ENCODE measurements around the gene KCNN3. TPM values are rescaled to one million over a fixed set of nuclear protein-coding genes. Genes with fewer than 3 reads are reported as not detected.

The KCNN3 gene
- total RNA-seq, 3 donors from 2014 or later (not counting 1 experiment from before 2014, with no cell fraction given), result 0.05 to 0.95 TPM; not detected in 1

GRCh38 chr1:154835531-154836324, 34.4 kb downstream of the KCNN3 start:
- no peaks in the 10 kb centered on the region for H3K4me1 Mint-ChIP-seq
- Histone ChIP-seq H3K4me3 (ENCODE audit: low read length) (no peak overlapping the region), H3K36me3 (ENCODE audit: control insufficient read depth, insufficient read depth, low read length) (no peaks in the 10 kb centered on the region), H3K27ac (ENCODE audit: low read length) (no peak overlapping the region), H3K4me1 (ENCODE audit: control insufficient read depth, insufficient read depth, low read length) (no peaks in the 10 kb centered on the region), H3K27me3 (ENCODE audit: control insufficient read depth, insufficient read depth, low read length) (no peaks in the 10 kb centered on the region), H3K9me3 (ENCODE audit: control insufficient read depth, insufficient read depth, low read length) (no peaks in the 10 kb centered on the region)
- no peak for TF ChIP-seq CTCF (IDR thresholded peaks at IDR 0.05)
- DNase-seq (no peak), ATAC-seq (no peak)
- 85% methylated on average over 6 of the region's 6 CpGs for WGBS (ENCODE audit: insufficient coverage)
- H3K36me3 Mint-ChIP-seq, result no peaks in the 10 kb centered on the region
- no peaks in the 10 kb centered on the region for H3K9me3 Mint-ChIP-seq
- intact Hi-C loops (cut with micrococcal nuclease), result no loop called here
- H3K27me3 Mint-ChIP-seq (ENCODE audit: low read depth in 2 of 2), result peaks cover 3 to 7% of the 10 kb centered on the region in 2 donors
- H3K27ac Mint-ChIP-seq, result no peak overlapping the region
- H3K4me3 Mint-ChIP-seq, result no peak overlapping the region

- no peaks in the 10 kb centered on the region for H3K36me3 ChIP-seq (ENCODE audit: control insufficient read depth, insufficient read depth, low read length)
- Mint-ChIP-seq H3K9me3 (no peaks in the 10 kb centered on the region), H3K36me3 (no peaks in the 10 kb centered on the region), H3K4me3 (no peak overlapping the region), H3K4me1 (no peaks in the 10 kb centered on the region), H3K27me3 (ENCODE audit: low read depth in 2 of 2) (peaks cover 3 to 7% of the 10 kb centered on the region in 2 donors), H3K27ac (no peak overlapping the region)
- H3K4me1 ChIP-seq (ENCODE audit: control insufficient read depth, insufficient read depth, low read length), result no peaks in the 10 kb centered on the region
- no peak overlapping the region for H3K27ac ChIP-seq (ENCODE audit: low read length)
- H3K27me3 ChIP-seq (ENCODE audit: control insufficient read depth, insufficient read depth, low read length), result no peaks in the 10 kb centered on the region
- intact Hi-C loops (cut with micrococcal nuclease), result no loop called here
- no peaks in the 10 kb centered on the region for H3K9me3 ChIP-seq (ENCODE audit: control insufficient read depth, insufficient read depth, low read length)
- no peak for TF ChIP-seq CTCF (IDR thresholded peaks at IDR 0.05)
- ATAC-seq (no peak), DNase-seq (no peak)
- 84% methylated on average over 5 of the region's 5 CpGs for WGBS (ENCODE audit: insufficient coverage)
- no peak overlapping the region for H3K4me3 ChIP-seq (ENCODE audit: low read length)
Observed at GRCh38 chr1:154833841-154834240, 36.2 kb downstream of the KCNN3 start.

GRCh38 chr1:154833209-154833608, 36.9 kb downstream of the KCNN3 start:
- peaks cover 3 to 7% of the 10 kb centered on the region in 2 donors for H3K27me3 Mint-ChIP-seq (ENCODE audit: low read depth in 2 of 2)
- no peak for ATAC-seq
- H3K4me1 ChIP-seq (ENCODE audit: control insufficient read depth, insufficient read depth, low read length), result no peaks in the 10 kb centered on the region
- H3K27ac Mint-ChIP-seq, result no peak overlapping the region
- H3K4me1 Mint-ChIP-seq, result no peaks in the 10 kb centered on the region
- DNase-seq, result no peak
- intact Hi-C loops (cut with micrococcal nuclease), result no loop called here
- H3K9me3 Mint-ChIP-seq, result no peaks in the 10 kb centered on the region
- no peaks in the 10 kb centered on the region for H3K9me3 ChIP-seq (ENCODE audit: control insufficient read depth, insufficient read depth, low read length)
- no peak overlapping the region for H3K4me3 Mint-ChIP-seq
- 89% methylated on average over 9 of the region's 9 CpGs for WGBS (ENCODE audit: insufficient coverage)
- no peaks in the 10 kb centered on the region for H3K36me3 ChIP-seq (ENCODE audit: control insufficient read depth, insufficient read depth, low read length)
- no peak overlapping the region for H3K27ac ChIP-seq (ENCODE audit: low read length)
- no peaks in the 10 kb centered on the region for H3K27me3 ChIP-seq (ENCODE audit: control insufficient read depth, insufficient read depth, low read length)
- no peak overlapping the region for H3K4me3 ChIP-seq (ENCODE audit: low read length)
- H3K36me3 Mint-ChIP-seq, result no peaks in the 10 kb centered on the region
- no peak for TF ChIP-seq CTCF (IDR thresholded peaks at IDR 0.05)

GRCh38 chr1:154832384-154832783, 37.7 kb downstream of the KCNN3 start:
- no peaks in the 10 kb centered on the region for H3K9me3 Mint-ChIP-seq
- DNase-seq (no peak), ATAC-seq (no peak)
- Histone ChIP-seq H3K4me1 (ENCODE audit: control insufficient read depth, insufficient read depth, low read length) (no peaks in the 10 kb centered on the region), H3K36me3 (ENCODE audit: control insufficient read depth, insufficient read depth, low read length) (no peaks in the 10 kb centered on the region), H3K9me3 (ENCODE audit: control insufficient read depth, insufficient read depth, low read length) (no peaks in the 10 kb centered on the region), H3K27ac (ENCODE audit: low read length) (no peak overlapping the region), H3K4me3 (ENCODE audit: low read length) (no peak overlapping the region), H3K27me3 (ENCODE audit: control insufficient read depth, insufficient read depth, low read length) (no peaks in the 10 kb centered on the region)
- peaks cover 3 to 7% of the 10 kb centered on the region in 2 donors for H3K27me3 Mint-ChIP-seq (ENCODE audit: low read depth in 2 of 2)
- intact Hi-C loops (cut with micrococcal nuclease), result no loop called here
- no peak overlapping the region for H3K27ac Mint-ChIP-seq
- H3K4me1 Mint-ChIP-seq, result no peaks in the 10 kb centered on the region
- WGBS (ENCODE audit: insufficient coverage), result 96% methylated on average over 2 of the region's 2 CpGs
- H3K4me3 Mint-ChIP-seq, result no peak overlapping the region
- no peaks in the 10 kb centered on the region for H3K36me3 Mint-ChIP-seq
- no peak for TF ChIP-seq CTCF (IDR thresholded peaks at IDR 0.05)
